Stimulated activated CD8-positive, alpha-beta memory T cell treated with anti-CD3 and anti-CD28 coated beads, Interleukin-15, amount 100 ng/mL, for 24 hours (primary cell): ENCODE measurements around the gene GLIPR1.
"Not testable (repeated sequence)": the region's sequence is repeated elsewhere in the genome, so short reads cannot be mapped to it uniquely, and the experiment has no call there.

Experiments
- DNase-seq: peaks from one replicate; pipeline ENCODE4 v3.0.0-alpha.2; 2020; ENCODE audit warnings: low read depth

The GLIPR1 gene

GRCh38 chr12:75474116-75474515 is 6.4 kb upstream of the GLIPR1 start:
- DNase-seq, result no peak

DNA sequence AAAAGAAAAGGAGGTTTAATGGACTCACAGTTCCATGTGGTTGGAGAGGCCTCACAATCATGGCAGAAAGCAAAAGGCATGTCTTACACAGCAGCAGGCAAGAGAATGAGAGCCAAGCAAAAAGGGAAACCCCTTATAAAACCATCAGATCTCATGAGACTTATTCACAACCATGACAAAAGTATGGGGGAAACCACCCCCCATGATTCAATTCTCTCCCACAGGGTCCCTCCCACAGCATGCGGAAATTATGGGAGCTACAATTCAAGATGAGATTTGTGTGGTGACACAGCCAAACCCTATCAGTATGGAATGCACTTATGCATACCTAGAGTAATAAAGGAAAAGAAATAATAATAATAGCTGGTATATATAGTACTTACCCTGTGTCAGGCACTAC is 4.5 kb upstream of the GLIPR1 start:
- DNase-seq, result no peak

DNA sequence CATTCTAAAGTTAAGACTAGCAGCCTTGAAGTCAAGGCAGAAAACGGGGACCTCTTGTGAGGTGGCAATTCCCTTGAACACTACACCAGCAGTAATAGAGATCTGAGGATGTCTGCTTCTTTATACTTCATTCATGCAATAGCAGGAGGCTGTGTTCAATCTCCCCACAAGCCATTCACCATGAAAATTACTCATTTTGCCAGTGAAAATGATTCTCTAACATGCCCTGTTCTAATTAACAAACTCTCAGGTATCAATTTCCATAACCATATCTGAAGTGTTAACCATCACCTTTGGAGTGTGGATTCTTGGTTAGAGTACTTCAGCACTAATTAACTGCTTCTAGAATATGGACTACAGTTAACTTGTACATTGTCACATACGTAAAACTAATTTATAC is 3.4 kb upstream of the GLIPR1 start:
- no peak for DNase-seq

GRCh38 chr12:75478116-75478794 is 2.3 kb upstream of the GLIPR1 start:
- DNase-seq, result no peak

DNA sequence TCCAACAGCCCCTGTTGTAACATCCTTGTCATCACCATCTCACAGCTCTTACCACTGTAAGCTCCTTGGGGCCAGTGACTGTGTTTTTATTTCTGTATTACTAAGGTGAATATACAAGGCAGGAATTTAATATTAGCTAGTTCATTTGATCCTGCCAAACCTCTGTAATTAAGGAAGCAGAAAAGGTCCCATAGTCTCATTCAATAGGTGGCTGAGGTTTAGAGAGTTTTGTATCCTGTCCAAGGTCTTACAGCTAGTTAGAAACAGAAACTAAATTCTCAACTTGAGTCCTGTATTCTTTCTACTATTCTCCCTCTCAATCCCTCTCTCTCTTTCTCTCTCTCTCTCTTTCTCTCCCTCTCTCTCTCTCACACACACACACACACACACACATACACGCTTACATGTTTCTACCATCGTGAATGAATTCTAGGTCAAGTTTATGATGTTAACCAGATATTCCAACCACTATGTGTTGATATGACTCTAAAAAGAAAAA is 543 bp upstream of the GLIPR1 start:
- no peak for DNase-seq

GRCh38 chr12:75481013-75481705 is 604 bp downstream of the GLIPR1 start:
- no peak for DNase-seq

DNA sequence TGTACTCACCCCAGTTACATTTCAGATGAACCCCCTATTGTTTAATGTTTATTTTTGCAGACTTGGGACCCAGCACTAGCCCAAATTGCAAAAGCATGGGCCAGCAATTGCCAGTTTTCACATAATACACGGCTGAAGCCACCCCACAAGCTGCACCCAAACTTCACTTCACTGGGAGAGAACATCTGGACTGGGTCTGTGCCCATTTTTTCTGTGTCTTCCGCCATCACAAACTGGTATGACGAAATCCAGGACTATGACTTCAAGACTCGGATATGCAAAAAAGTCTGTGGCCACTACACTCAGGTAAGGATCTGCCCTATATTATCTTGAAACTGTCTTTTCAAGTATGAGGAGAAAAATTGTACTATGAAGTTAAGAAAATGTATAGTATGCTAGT is 1.2 kb downstream of the GLIPR1 start:
- no peak for DNase-seq

DNA sequence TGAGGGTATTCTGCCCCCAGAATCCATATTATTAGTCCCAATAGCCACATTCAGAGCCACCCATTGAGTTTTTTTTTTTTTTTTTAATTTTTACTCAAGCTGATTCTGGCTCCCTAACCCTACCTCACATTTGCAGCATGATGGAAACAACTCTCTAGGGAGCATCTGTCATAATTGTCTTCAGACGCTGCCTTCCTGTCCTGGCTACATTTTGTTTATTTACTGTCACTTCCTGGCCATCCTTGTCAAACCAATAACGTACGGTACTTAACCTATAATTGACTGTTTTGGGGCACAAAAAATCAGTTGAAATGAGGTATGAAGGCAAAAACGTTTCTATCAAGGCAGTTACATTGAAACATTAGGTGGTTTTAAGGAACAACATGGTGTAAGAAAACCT is 2.1 kb downstream of the GLIPR1 start:
- no peak for DNase-seq

- DNase-seq, result no peak
These were observed 2.9 kb downstream of the GLIPR1 start for GRCh38 chr12:75483431-75483830.

- not testable (repeated sequence) for DNase-seq
These were observed 3.9 kb downstream of the GLIPR1 start for GRCh38 chr12:75484450-75484849.

DNA sequence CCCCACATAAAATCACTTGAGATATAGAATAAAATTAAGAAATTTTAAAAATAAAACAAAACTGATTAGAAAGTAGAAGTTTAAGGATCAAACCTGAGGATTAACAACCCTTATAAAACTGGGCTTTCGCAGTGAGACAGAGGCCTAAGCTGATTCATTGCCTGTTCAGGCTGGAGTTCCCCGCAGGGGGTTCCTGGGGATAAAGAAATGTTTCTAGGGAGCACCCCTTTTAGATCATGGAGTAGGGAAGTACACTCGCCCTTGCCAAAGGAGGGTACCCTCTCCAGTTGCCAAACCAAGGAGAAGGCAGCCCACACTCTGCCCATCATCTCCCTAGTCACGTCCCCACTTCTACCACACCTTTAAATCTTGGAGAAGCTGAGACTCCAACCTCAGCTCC is 6.8 kb downstream of the GLIPR1 start:
- DNase-seq, result no peak

DNA sequence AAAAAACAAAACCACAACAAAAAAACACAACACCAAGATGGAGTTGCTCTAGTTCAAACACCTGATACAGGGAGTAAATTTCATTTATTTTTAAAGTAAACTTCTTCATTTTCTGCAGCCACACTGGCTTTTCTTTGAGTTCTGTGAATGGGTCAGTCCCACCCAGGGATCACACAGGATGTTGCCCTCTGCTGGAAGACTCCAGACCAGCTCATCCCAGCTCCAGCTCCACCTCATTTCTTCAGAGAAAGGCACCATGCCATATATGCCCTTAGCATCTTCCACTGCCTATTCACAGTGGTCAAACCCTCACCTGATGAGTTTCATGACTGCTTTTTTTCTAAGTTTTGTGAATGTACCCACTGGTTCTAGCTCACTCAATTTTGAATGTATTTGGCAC is 8.0 kb downstream of the GLIPR1 start:
- DNase-seq, result no peak

GRCh38 chr12:75489187-75489586 is 8.6 kb downstream of the GLIPR1 start:
- no peak for DNase-seq

- no peak for DNase-seq
These were observed 9.2 kb downstream of the GLIPR1 start for GRCh38 chr12:75489613-75490210.

GRCh38 chr12:75491169-75491568 is 10.6 kb downstream of the GLIPR1 start:
- DNase-seq, result no peak

DNA sequence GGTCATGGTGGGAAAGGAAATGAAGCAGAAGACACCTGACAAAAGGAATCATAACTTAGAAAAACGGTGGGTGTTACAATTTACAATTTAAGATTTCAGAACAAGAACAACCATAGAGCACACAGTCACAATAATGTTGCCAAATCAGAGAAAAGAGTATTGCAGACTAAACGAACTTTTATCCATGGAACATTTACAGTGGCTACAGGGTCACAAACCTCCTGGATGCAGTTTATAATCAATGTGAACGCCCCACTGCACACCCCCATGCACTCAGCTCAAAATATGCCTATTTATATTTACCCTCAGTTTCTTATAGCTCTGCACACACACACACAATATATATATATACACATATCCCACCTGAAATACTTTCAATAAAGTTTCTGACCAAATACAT is 22.9 kb downstream of the GLIPR1 start:
- no peak for DNase-seq

DNA sequence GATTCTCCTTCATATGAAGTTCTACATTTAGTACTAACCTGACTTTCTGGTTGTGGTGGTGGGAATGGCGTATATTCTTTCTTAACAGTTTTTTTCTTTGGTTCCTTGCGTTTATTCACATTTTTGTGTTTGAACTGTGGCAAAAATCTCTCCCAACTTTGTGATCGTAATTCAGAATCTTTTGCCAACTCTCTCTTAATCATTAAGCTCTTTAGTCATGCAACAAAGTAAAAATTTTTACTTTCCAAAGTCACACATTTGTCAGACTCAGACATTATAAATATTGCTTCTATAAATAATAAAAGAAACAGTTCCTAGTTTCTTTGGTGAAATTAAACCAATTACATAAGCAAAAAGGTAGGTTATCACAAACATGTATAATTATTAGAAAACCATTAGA is 23.3 kb downstream of the GLIPR1 start:
- no peak for DNase-seq

DNA sequence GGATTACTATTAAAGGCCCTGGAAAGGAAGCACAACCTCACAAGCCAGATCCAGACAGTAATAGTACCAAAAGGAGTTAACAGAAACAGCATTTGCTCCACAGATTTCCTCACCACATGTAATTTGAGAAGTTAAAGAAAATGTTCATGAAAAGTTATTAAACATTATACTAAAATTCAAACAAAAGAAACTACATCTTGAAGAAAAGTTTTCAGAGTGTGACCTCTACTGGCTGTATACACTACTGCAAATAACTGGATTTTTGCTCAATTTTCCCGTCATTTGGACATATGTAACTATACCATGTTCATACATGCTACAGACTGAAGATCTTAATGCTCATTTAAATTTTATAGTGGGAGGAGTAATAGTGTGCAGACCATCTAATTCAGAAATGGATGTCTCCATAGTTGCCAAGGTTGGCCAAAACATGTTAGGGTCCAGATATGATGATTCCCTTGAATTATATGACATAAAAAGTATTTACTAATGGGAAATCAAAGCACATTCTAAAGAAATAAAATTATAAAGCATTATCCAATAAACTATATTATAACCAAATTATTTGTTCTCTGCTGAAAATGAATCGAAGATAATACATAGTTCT is 25.3 kb downstream of the GLIPR1 start:
- no peak for DNase-seq

GRCh38 chr12:75507086-75507485 is 26.5 kb downstream of the GLIPR1 start:
- no peak for DNase-seq

GRCh38 chr12:75508159-75508558 is 27.6 kb downstream of the GLIPR1 start:
- no peak for DNase-seq

DNA sequence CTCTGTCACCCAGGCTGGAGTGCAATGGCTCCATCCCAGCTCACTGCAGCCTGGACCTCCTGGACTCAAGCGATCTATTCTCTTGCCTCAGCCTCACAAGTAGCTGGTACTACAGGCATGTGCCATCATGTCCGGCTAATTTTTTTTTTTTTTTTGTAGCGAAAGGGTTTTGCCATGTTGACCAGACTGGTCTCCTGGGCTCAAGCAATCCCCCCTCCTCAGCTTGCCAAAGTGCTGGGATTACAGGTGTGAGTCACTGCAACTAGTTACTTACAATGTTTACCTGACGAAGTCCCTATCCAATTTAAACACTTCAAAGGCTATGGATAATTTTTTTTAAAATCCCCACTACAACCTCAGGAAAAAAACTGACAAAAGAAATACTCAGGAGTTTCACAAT is 29.1 kb downstream of the GLIPR1 start:
- DNase-seq, result no peak

DNA sequence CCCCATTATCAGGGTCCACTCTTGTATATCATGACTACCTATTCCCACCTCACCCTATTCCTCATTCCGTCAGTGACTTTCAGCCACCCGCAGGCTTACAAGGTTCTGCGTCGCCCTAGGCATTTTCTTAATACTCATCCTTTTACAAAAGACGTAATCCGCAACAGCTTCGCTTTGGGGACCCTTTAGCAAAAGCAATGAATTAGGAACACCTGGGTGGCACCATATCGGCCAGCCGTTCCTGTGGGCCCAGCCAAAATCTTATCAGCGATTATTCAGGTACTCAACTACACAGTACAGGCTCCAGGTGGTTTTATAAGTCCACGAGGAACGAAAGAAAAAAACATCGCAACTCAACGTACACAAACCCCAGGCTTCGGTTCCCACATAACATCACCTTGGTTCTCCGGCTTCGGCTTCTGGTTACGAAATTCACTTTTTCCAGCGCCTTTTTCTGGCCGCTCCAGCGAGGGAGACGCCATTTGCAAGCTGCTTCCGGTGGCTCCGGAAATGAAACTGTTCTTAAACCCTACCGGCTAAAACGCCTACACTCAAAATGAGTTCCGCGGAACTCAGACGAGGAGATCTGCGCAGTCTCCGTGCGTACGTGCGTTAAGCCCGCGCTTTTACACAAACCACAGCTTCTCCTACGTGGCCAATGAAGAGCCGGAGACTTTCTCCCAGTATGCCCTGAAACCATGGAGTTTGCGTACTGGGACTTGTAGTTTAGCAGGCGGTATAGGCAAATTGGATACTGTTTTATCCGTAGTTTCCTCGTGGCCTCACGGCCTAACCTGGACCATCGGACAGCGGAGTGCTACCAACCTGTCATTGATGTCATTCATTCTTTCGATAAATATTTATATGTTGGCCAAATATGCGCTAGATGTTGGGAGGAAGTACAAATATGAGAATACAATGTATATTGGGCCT is 30.8 kb downstream of the GLIPR1 start, which contains the start of gene KRR1:
KRR1 (minus strand) TSS at position 494 of the 933 bp plus-strand sequence; CDS start at position 482, 12 bp downstream.
- DNase-seq, result peak; percentile 69
